GM20000 (cell line): ENCODE results near the gene FBXL22.

Source experiments
- DNase-seq: peaks from one replicate; pipeline ENCODE4 v3.0.0; 2012; ENCODE audit warnings: low spot score
- CTCF ChIP-seq: IDR thresholded peaks from 2 replicates; pipeline ENCODE4 v1.5.1; 2012; ENCODE audit warnings: mild to moderate bottlenecking, control low read depth; ENCODE audit errors: extremely low read depth, missing control alignments

FBXL22 gene

DNA sequence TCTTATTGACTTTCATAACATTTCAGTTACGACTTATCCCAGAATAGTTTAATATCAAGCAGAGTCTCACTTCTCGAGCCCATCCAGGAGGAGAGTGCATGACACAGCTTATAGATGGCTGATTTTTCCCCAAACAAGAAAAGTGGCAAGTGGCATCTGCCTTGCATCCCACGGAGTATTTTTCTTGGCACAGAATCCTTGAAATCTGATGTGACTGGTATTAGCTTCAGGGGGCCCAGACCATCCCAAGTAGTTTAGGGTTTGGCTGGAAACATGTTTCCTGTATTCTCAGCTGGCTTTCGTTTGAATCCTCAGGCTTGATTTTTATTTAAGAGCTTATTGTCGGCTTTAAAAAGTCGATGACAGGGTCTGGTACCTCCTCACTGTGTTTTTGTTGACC, 20.7 kb upstream of the FBXL22 start:
- TF ChIP-seq CTCF, result no peak
- DNase-seq, result no peak

DNA sequence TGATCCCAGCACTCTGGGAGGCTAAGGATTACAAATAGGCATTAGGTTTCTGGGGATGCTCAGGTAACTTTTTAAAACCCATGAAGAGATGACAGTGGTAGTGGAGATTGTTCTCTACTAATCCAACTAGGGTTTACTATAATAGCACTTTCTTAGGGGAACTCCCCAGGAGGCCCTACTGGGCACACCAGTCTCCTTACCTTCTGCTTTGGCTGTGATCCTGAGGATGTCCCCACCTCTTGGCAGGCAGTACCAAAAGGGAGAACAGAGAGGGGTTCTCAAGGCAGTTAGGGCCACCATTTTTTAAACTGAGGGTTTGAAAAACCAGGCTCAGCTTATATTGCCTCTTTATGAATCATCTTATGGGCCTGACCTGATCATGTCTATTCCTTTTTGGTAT, 15.0 kb upstream of the FBXL22 start:
- TF ChIP-seq CTCF, result no peak
- DNase-seq, result no peak

GRCh38 chr15:63582718-63583426, 14.3 kb upstream of the FBXL22 start:
- no peak for DNase-seq

DNA sequence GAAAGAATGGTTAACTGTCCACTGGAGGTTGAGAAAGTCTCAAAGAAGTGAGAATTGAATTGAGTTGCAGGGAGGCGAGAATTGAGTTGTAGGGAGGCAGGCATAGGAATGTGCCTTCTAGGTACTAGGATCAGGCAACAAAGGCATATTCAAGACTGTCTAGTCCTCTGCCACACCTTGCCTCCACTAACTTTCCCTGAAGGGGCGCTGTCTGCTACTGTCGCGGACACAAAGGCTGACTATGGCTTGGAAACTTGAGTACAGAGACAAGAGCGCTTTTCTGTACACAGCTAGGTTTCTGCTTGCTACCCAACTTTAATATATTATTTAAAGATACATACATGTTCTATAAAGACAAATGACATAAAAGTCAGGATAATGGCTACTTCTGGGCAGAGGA, 10.4 kb upstream of the FBXL22 start:
- DNase-seq, result no peak

More at GRCh38 chr15:63582718-63583426, 14.3 kb upstream of the FBXL22 start:
- TF ChIP-seq CTCF, result no peak

GRCh38 chr15:63587527-63587926, 9.7 kb upstream of the FBXL22 start:
- TF ChIP-seq CTCF, result no peak
- DNase-seq, result no peak

More for the DNA sequence above, 10.4 kb upstream of the FBXL22 start:
- TF ChIP-seq CTCF, result no peak

- no peak for TF ChIP-seq CTCF
- DNase-seq, result no peak
Measured at GRCh38 chr15:63588826-63589225, 8.4 kb upstream of the FBXL22 start.

DNA sequence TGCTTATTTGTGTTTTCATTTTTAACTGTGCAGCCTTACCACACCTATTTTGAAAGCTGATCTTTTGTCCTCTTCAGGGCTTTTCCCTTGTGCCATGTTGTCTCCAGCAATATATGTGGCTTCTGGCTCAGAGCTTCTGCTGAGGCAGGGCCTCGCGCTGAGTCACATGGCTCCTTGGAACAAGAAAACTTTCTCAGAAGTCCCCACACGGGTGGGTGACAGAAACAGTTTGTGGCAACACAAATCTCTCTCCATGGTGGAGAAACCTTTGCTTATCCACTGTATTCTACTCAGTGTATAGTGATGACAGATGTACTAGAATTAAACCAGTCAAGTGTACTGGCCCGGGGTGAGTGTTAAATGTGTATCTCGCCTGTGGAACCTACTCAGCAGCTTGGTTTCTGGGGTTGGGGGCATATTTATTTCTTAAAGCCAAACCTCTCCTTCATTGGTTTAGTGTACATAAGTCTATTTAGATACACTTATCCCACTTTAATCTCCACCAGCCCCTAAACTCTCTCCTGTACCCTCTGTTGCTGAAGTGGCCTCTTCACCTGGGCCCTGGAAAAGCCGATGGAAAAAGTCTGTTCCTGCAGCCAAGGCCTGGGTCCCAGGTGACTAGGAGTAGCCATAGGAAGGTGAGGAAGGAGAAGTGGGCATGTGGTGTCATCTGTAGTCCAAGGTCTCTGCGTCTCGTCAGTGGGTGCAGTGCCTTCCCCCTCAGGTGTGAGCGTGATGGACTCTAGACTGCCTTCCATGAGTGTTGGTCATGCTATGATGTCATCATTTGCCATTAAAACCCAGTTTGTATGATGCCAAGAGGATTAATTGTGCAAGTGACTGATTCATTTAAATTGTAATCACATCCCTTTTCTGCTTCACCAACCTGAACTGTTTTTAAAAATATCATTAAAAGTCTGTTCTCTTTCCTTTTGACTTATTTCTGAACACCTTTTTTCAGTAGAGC, 3.2 kb upstream of the FBXL22 start:
- TF ChIP-seq CTCF, result no peak
- DNase-seq, result no peak
